ENCODE data around the gene MRPL38. TPM values are rescaled to one million over a fixed set of nuclear protein-coding genes. Genes with fewer than 3 reads are reported as not detected.

MRPL38 gene
- total RNA-seq, 1 experiment from 2014 or later = 74.5 TPM

GRCh38 chr17:75855310-75856061, 49.2 kb downstream of the MRPL38 start, which contains the start of gene WBP2:
TSS of gene WBP2 (minus strand) at chr17:75855335. CDS start at chr17:75855297, 38 bp downstream.
- TF ChIP-seq CTCF (conservative IDR thresholded peaks at IDR 0.05; ENCODE audit: low read depth, low read length) (no peak; the same call in 1 of the 2 replicates), EZH2 (IDR thresholded peaks at IDR 0.05; ENCODE audit: low read length, unreplicated experiment) (no peak), EZH2phosphoT487 (IDR thresholded peaks at IDR 0.05; ENCODE audit: borderline replicate concordance, low read length) (no peak)
- DNase-seq = peak; percentile 100
- ChIA-PET CTCF (interaction anchor here (0.6 to 3.2 kb wide), 16 partner anchors 10 to 448 kb away, joined by 3 to 30 read pairs (median 4); partner anchors contain the start of genes SMIM5, TRIM47 and TRIM65), POLR2A (ENCODE audit: unreplicated experiment) (interaction anchor here (0.5 to 2.3 kb wide), 18 partner anchors 10 to 475 kb away, joined by 3 to 29 read pairs (median 4); partner anchors contain the start of genes ACOX1 and FBF1)
- Histone ChIP-seq H3K4me2 (ENCODE audit: low read length) (peak within 1 kb of the TSS; percentile 95), H3K9me3 (ENCODE audit: low read length) (no peaks in the 10 kb centered on the region), H3K36me3 (ENCODE audit: low read depth, low read length) (peaks cover 8% of the 10 kb centered on the region; the same call in 1 of the 2 replicates), H3K79me2 (ENCODE audit: low read length) (peaks cover 24% of the 10 kb centered on the region), H3K9me2 (replicated peaks; ENCODE audit: low read length) (no peaks in the 10 kb centered on the region), H3F3A (ENCODE audit: low read length, unreplicated experiment) (no peaks in the 10 kb centered on the region), H3K9ac (ENCODE audit: low read length) (peak within 1 kb of the TSS; percentile 77), H3K4me1 (ENCODE audit: insufficient read depth, low read length) (peaks cover 28% of the 10 kb centered on the region), H3K4me3 (ENCODE audit: low read length) (peak within 1 kb of the TSS; percentile 86), H3K27ac (ENCODE audit: low read length) (peak within 1 kb of the TSS; percentile 69), H3K27me3 (ENCODE audit: low read length) (no peaks in the 10 kb centered on the region), H4K20me1 (ENCODE audit: low read length) (no peaks in the 10 kb centered on the region), H2AFZ (ENCODE audit: low read length) (peak within 1 kb of the TSS; percentile 86)
- ATAC-seq = peak; percentile 90
- BruUV-seq (replicated peaks) = no TSS peak
- intact Hi-C loops (cut with micrococcal nuclease) = loop anchor here (1.0 to 2.0 kb wide), 4 partner anchors 10 to 71 kb away; partner anchors contain the start of genes TRIM65 and UNK

GRCh38 chr17:75854881-75855309, 49.8 kb downstream of the MRPL38 start:
- Histone ChIP-seq H3K4me2 (ENCODE audit: low read length) (peak overlapping the region; percentile 95), H3K27ac (ENCODE audit: low read length) (peak overlapping the region; percentile 69), H4K20me1 (ENCODE audit: low read length) (no peaks in the 10 kb centered on the region), H3K9me3 (ENCODE audit: low read length) (no peaks in the 10 kb centered on the region), H3K36me3 (ENCODE audit: low read depth, low read length) (peaks cover 10% of the 10 kb centered on the region; the same call in 1 of the 2 replicates), H3K4me1 (ENCODE audit: insufficient read depth, low read length) (peaks cover 28% of the 10 kb centered on the region), H2AFZ (ENCODE audit: low read length) (peak overlapping the region; percentile 51), H3K27me3 (ENCODE audit: low read length) (no peaks in the 10 kb centered on the region), H3K79me2 (ENCODE audit: low read length) (peaks cover 24% of the 10 kb centered on the region), H3K4me3 (ENCODE audit: low read length) (peak overlapping the region; percentile 86), H3F3A (ENCODE audit: low read length, unreplicated experiment) (no peaks in the 10 kb centered on the region), H3K9me2 (replicated peaks; ENCODE audit: low read length) (no peaks in the 10 kb centered on the region), H3K9ac (ENCODE audit: low read length) (peak overlapping the region; percentile 66)
- intact Hi-C loops (cut with micrococcal nuclease) = loop anchor here (1.0 to 2.0 kb wide), 4 partner anchors 10 to 70 kb away; partner anchors contain the start of genes TRIM65 and UNK
- ChIA-PET CTCF (interaction anchor here (0.6 to 3.2 kb wide), 15 partner anchors 9 to 448 kb away, joined by 3 to 30 read pairs (median 4); partner anchors contain the start of genes TRIM47 and TRIM65), POLR2A (ENCODE audit: unreplicated experiment) (interaction anchor here (0.5 to 2.3 kb wide), 16 partner anchors 10 to 475 kb away, joined by 3 to 29 read pairs (median 6); partner anchors contain the start of genes ACOX1 and FBF1)
- ATAC-seq (peak; percentile 1), DNase-seq (no peak)
- no TSS peak for BruUV-seq (replicated peaks)
- TF ChIP-seq EZH2 (IDR thresholded peaks at IDR 0.05; ENCODE audit: low read length, unreplicated experiment) (no peak), EZH2phosphoT487 (IDR thresholded peaks at IDR 0.05; ENCODE audit: borderline replicate concordance, low read length) (no peak), CTCF (conservative IDR thresholded peaks at IDR 0.05; ENCODE audit: low read depth, low read length) (no peak)
